ENCODE results near the gene SUCLA2. TPM values are rescaled to one million over a fixed set of nuclear protein-coding genes. Genes with fewer than 3 reads are reported as not detected.

The SUCLA2 gene
- total and polyA plus RNA-seq, 2 donors (not counting 3 experiments of a cell fraction or from before 2014, with no cell fraction given) = 13.6 to 37.0 TPM

GRCh38 chr13:48019796-48020195 is 18.7 kb upstream of the SUCLA2 start:
- dilution Hi-C loops (cut with MboI; ENCODE audit: extremely low pct_ligation_motif_present, low sequenced_read_pairs) (no loop called here), intact Hi-C loops (cut with micrococcal nuclease) (no loop called here)
- no peak overlapping the region for H3K27ac ChIP-seq (ENCODE audit: insufficient read depth, low read depth, low read length)
- DNase-seq (ENCODE audit: low read depth, low spot score) (no peak), FAIRE-seq (no peak)
- TF ChIP-seq POLR2A (IDR thresholded peaks at IDR 0.05; ENCODE audit: low read depth, low read length) (no peak), FOS (IDR thresholded peaks at IDR 0.05; ENCODE audit: borderline replicate concordance, insufficient read depth, low read length) (no peak)
- no peaks in the 10 kb centered on the region for H3K27me3 ChIP-seq (ENCODE audit: control insufficient read depth in 2 of 2, insufficient read depth in 2 of 2, low read length in 2 of 2)
- POLR2A ChIA-PET = no interaction called here
- H3K4me1 ChIP-seq (ENCODE audit: control insufficient read depth, extremely low read depth, insufficient read depth, low read length) = no peaks in the 10 kb centered on the region
- no peaks in the 10 kb centered on the region for H3K79me2 ChIP-seq (ENCODE audit: control insufficient read depth, insufficient read depth, low read length)
- H3K9me1 ChIP-seq (replicated peaks; ENCODE audit: control insufficient read depth, extremely low read depth, insufficient read depth, low read length) = no peaks in the 10 kb centered on the region
- H3K9ac ChIP-seq (replicated peaks; ENCODE audit: extremely low read depth, insufficient read depth, low read length) = no peak overlapping the region
- no peaks in the 10 kb centered on the region for H3K36me3 ChIP-seq (ENCODE audit: control insufficient read depth in 2 of 2, extremely low read depth in 1 of 2, insufficient read depth in 2 of 2, low read length in 2 of 2)
- BruUV-seq (replicated peaks) = no TSS peak
- H3K4me2 ChIP-seq (ENCODE audit: insufficient read depth, low read length) = no peak overlapping the region
- no peaks in the 10 kb centered on the region for H4K20me1 ChIP-seq (replicated peaks; ENCODE audit: control insufficient read depth, extremely low read depth, insufficient read depth, low read length)
- CTCF ChIA-PET = no interaction called here
- no peaks in the 10 kb centered on the region for H3K9me3 ChIP-seq (replicated peaks; ENCODE audit: control insufficient read depth, insufficient read depth, low read length)
- H2AFZ ChIP-seq (ENCODE audit: low read depth, low read length) = no peak overlapping the region
- no peak overlapping the region for H3K4me3 ChIP-seq (replicated peaks in 1 of 3; ENCODE audit: insufficient read depth in 1 of 3, low read depth in 1 of 3, low read length in 3 of 3)

- Histone ChIP-seq H3K27ac (ENCODE audit: insufficient read depth, low read depth, low read length) (no peak overlapping the region), H3K79me2 (ENCODE audit: control insufficient read depth, insufficient read depth, low read length) (no peaks in the 10 kb centered on the region), H3K9me1 (replicated peaks; ENCODE audit: control insufficient read depth, extremely low read depth, insufficient read depth, low read length) (no peaks in the 10 kb centered on the region), H3K9ac (replicated peaks; ENCODE audit: extremely low read depth, insufficient read depth, low read length) (no peak overlapping the region), H3K36me3 (ENCODE audit: control insufficient read depth in 2 of 2, extremely low read depth in 1 of 2, insufficient read depth in 2 of 2, low read length in 2 of 2) (no peaks in the 10 kb centered on the region), H3K4me1 (ENCODE audit: control insufficient read depth, extremely low read depth, insufficient read depth, low read length) (no peaks in the 10 kb centered on the region), H2AFZ (ENCODE audit: low read depth, low read length) (no peak overlapping the region), H3K9me3 (replicated peaks; ENCODE audit: control insufficient read depth, insufficient read depth, low read length) (no peaks in the 10 kb centered on the region), H4K20me1 (replicated peaks; ENCODE audit: control insufficient read depth, extremely low read depth, insufficient read depth, low read length) (no peaks in the 10 kb centered on the region), H3K27me3 (ENCODE audit: control insufficient read depth in 2 of 2, insufficient read depth in 2 of 2, low read length in 2 of 2) (no peaks in the 10 kb centered on the region), H3K4me2 (ENCODE audit: insufficient read depth, low read length) (no peak overlapping the region), H3K4me3 (replicated peaks in 1 of 3; ENCODE audit: insufficient read depth in 1 of 3, low read depth in 1 of 3, low read length in 3 of 3) (no peak overlapping the region)
- ChIA-PET CTCF (no interaction called here), POLR2A (no interaction called here)
- intact Hi-C loops (cut with micrococcal nuclease) = no loop called here
- dilution Hi-C loops (cut with MboI; ENCODE audit: extremely low pct_ligation_motif_present, low sequenced_read_pairs) = no loop called here
- no TSS peak for BruUV-seq (replicated peaks)
- FAIRE-seq = no peak
- TF ChIP-seq GATA2 (IDR thresholded peaks at IDR 0.05; ENCODE audit: insufficient read depth, insufficient read length, low read depth, low read length) = no peak
- no peak for TF ChIP-seq EZH2 (IDR thresholded peaks at IDR 0.05; ENCODE audit: borderline replicate concordance, low read depth, low read length, severe bottlenecking)
- DNase-seq (ENCODE audit: low read depth, low spot score) = no peak
Observed at GRCh38 chr13:48018637-48019036, 17.6 kb upstream of the SUCLA2 start.

Data from endothelial cell of umbilical vein (primary cell).